HG03457 (cell line): ENCODE measurements around the gene ANO7.

Source experiments
- ATAC-seq: cut with Tn5 transposase; IDR thresholded peaks from one replicate; pipeline ENCODE4 v1.9.1; 2021; ENCODE audit warnings: moderate number of reproducible peaks; ENCODE audit not compliant: unreplicated experiment

Gene ANO7, protein sequence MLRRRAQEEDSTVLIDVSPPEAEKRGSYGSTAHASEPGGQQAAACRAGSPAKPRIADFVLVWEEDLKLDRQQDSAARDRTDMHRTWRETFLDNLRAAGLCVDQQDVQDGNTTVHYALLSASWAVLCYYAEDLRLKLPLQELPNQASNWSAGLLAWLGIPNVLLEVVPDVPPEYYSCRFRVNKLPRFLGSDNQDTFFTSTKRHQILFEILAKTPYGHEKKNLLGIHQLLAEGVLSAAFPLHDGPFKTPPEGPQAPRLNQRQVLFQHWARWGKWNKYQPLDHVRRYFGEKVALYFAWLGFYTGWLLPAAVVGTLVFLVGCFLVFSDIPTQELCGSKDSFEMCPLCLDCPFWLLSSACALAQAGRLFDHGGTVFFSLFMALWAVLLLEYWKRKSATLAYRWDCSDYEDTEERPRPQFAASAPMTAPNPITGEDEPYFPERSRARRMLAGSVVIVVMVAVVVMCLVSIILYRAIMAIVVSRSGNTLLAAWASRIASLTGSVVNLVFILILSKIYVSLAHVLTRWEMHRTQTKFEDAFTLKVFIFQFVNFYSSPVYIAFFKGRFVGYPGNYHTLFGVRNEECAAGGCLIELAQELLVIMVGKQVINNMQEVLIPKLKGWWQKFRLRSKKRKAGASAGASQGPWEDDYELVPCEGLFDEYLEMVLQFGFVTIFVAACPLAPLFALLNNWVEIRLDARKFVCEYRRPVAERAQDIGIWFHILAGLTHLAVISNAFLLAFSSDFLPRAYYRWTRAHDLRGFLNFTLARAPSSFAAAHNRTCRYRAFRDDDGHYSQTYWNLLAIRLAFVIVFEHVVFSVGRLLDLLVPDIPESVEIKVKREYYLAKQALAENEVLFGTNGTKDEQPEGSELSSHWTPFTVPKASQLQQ

DNA sequence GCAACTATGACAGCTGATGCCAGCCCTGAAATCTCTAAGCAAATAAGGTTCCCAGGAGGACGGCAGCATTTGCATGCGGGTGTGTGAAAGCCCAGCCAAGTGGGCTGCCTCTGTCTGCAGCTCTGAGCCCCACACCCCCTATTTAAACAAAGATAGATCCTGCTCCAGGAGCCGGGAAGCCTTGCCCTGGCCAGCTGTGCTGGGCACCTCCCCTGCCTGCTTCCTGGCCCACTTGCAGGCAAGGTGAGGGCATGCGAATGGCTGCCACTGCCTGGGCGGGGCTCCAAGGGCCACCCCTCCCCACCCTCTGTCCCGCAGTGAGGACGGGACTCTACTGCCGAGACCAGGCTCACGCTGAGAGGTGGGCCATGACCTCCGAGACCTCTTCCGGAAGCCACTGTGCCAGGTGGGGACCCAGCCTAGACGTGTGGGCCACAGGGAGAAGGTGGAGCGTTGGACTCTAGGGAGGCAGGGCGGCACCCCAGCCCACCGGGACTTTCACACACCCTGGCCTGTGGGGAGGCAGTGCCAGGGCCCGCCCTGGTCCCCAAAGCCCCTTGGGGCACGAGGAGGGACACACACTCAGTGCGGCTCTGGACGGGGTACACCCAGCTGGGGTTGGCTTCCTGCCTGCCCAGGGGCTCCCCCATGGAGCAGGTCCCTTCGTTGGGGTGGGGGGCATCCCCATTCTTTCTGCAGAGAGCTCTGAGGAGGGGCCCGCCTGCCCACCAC, at the start of gene ANO7:
ANO7 (plus strand) TSS at position 317 of the 732 bp plus-strand sequence. CDS start 1,387 bp downstream, outside the sequence.
- ATAC-seq: no peak

DNA sequence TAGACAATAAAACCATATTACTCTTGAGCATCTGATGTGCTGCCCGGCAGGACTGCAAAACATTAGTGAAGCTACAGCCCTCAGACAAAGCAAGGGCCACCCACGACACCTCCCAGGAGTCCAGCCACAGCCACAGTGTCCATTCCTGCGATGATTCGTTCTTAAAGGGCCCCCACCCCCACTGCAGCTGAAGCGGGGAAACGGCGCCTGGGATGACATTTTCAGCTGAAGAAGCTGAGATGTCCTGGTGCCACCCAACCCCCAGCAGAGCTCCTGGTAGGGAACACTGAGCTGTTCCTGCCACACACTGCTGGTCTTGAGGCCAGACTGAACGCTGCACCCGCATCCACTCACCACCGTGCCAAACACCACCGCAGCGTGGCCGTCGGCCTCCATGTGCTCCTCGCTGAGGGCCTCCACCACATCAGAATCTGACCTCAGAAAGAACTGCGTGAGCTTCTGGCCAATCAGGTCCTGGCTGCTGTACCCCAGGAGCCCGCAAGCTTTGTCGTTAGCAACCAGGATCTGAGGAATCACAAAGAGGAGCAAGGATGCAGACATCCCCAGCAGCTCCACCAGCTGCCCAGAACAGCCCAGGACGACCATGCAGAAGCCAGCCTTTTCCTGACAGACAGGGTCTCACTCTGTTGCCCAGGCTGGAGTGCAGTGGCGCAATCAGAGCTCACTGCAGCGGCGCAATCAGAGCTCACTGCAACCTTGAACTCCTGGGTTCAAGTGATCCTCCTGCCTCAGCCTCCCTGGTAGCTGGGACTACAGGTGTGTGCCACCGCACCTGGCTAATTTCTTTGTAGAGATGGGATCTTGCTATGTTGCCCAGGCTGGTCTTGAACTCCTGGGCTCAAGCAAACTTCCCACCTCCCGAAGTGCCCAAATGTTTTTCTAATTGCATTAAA, 48.7 kb upstream of the ANO7 start:
- ATAC-seq: no peak

DNA sequence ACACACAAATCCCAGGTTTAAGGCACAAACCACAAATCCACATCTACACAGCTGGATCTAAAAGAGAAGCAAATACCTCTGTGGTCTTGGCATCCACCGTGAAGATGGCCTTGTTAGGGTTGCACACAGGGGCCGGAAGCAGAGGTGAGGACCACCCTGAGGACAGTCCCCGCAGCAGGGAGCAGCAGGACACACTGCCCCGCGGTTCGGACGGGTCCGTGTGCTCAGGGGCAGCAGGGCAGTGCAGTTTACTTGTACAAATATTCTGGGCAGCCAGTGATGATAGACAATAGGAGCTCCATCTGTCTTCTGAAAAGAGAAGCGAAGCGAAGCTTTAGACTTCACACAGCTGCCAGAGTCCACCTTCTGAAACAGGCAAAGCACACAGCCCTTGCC, 48.0 kb upstream of the ANO7 start:
- no peak for ATAC-seq

DNA sequence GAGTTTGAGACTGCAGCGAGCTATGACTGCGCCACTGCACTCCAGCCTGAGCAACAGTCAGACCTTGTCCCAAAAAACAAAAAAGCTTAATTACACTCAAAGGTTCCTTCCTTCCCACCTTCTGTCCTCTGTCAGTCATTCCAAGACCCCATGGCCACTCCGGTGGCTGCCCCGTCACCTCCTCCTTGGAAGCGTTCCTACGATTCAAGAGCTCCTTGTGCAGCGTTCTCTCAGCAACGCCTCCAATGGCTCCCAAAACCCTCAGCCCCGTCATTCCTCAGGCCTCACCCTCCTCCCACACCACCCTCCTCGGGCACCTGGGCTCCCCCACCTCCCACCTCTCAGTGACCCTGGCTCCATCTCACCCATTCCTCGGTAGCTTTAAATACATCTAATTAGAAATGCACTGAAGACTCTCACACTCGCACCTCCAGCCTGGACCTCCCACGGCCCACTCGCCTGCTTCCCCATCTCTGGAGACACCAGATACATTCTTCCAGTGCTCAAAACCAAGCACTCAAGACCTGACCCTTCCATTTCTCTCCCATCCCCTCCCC, 47.2 kb upstream of the ANO7 start:
- no peak for ATAC-seq

DNA sequence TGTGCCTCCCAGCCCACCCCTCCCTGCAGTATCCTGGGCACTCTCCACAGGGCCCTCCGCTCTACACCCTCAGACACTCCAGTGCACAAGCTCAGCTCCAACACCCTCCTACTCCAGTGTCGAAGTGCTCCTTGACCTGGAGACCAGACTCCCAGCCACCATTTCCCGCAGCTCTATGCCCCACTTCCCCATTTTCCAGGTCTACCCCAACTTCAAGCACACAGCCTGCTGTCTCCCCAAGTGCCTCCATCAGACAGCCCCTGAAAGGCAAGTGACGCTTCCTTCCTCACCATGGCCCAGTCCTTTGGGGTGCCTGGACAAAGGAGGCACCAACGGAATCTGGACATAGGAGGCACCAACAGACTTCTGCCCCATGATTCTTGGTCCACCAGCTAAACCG, 46.4 kb upstream of the ANO7 start:
- ATAC-seq: no peak

DNA sequence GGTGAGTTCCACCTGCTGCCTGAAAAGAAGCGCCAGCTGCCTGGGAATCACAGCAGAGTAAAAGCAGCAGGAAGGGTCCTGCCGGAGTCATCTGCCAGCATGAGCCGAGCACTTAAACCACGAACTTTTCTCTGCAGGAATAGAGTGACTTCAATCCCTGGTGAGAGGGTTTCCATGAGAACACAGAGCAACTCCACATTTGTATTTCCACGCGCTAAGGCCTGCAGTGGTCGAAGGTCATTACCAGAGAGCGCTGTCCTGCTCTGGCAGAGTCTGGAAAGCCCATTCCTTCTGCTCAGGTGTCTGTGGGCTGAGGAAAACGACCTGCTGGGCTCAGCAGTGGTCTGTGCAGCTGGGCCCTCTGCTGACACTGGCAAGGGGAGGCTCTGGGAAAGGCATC, 45.9 kb upstream of the ANO7 start:
- no peak for ATAC-seq

DNA sequence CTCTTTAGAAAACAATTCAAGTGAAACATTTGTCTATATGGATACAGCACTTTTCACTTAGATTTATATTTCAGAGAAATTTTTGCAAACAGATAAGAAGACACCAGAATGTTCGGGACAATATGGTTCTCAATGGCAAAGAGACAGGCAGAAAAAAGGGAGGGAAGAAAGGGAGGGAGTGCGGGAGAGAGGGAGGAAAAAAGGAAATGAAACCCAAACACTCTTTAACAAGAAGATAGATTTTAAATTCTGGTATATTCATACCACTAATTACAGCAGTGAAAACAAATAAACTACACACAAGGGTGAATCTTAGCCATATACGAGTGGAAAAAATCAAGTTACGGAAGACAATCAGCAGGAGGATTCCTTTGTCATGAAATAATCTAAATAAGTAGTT, 42.2 kb upstream of the ANO7 start:
- no peak for ATAC-seq

DNA sequence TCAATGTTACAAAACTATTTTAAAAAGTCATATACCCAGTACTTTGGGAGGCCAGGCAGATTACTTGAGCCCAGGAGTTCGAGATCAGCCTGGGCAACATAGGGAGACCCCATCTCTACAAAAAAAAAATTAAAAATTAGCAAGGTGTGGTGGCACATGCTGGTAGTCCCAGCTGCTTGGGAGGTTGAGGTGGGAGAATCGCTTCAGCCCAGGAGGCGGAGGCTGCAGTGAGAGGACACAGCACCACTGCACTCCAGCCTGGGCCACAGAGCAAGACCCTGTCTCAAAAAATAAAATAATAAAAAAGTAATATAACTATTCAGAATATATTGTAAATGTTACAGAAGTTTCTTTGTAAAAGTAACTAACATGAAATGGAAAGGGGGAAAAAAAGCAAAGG, 41.1 kb upstream of the ANO7 start:
- no peak for ATAC-seq

DNA sequence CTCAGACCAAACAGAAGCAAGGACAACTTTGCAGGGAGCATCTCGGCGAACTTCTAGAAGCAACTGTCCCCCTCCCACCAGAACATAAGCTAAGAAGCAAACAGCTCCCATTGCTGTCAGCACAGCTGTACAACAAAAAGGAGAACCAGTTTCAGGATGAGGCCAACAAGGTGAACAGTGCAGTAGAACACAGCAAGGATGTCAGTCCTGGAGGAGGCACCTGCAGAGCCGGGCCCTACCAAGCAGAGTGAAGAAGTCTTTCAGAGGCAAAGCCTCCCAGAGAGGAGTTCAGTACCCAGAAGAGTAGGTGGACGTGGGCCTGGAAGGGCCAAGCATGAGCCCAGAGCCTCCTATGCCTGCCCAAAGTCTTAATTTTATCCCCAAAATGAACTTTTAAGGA, 40.2 kb upstream of the ANO7 start:
- no peak for ATAC-seq

DNA sequence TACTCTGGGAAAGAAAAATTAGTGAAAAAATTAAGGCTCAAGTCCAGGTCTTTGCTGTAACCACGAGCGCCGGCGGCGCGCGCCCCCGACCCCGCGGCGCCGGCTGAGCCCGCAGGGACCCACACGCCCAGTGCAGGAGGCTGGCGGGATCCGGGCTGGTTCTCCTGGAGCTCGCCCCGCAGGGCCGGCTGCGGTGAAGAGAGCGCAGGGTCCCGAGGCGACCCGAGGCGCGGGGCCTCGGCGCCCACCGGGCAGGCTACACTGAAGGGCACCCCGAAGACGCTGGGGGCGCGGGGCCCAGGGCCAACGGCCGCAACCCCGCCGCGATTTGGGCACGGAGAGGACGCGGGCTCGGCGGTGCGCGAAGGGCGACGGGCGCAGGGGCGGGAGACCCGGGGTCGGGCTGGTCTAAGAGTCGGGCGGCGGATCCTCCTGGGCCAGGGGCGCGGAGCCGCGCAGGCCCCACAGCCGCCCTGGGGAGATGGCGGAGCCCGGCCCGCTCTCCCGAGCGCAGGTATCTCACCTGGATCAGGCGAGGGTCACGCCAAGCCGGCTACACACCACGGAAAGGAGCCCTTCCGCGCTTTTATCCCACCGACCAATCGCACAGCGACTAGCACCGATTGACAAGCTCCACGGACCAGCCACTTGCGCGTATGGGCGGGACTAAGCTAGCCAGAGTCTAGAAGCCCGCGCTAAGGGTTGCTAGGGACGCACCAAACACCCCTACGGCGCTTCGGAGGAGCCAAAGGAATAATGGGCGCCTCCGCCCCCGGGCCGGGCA, 39.4 kb upstream of the ANO7 start, which contains the start of gene PASK:
PASK (minus strand) TSS at position 582 of the 784 bp plus-strand sequence. CDS start 6,440 bp downstream, outside the sequence.
- ATAC-seq: peak; percentile 56

DNA sequence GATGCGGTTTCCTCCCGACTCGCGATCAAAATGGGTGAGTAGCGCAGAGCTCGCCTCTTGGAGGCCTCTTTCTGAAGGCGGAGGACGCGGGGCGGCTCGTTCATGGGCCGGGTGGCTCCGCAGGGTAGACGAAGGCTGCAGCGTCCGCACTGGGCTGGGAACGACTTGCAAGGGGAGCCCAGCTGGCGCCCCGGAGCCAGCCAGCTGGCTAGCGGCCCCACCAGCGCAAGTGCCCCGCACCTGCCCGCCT, 38.9 kb upstream of the ANO7 start:
- ATAC-seq: peak; percentile 3

DNA sequence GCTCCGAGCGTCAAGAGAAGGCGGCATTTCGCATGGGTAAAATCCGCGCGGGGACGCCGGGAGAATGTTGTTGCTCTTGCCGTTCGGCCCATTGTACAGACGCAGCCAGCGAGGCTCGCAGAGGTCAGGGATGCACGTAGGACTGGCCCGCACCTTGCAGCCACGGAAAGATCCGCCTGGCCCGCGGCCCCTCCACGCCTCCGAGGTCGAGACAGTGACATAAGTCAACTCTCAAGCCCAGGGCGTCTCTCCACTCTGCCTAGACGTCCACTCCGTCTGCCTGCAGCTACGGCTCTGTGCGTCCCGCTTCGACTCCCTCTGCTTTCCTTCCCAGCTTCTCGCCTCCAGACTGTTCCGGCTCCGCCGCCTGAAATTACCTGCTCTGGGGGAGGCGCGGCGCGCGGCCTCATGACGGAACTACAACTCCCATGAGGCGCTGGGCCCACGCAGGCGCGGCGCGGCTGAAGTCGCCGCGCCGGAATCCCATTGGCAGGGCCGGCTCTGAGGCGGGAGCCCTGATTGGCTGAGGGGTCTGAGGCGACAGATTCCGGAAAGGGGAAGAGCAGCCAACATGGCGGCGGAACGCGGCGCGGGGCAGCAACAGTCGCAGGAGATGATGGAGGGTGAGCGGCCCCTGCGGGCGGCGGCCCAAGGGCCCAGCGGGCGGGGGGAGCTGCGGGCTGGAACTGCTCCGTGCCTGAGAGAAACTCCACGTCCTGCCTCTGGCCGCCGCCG, 38.4 kb upstream of the ANO7 start, which contains the start of gene PPP1R7:
PPP1R7 (plus strand) TSS at position 543 of the 735 bp plus-strand sequence; CDS start at position 572, 29 bp downstream.
- peak; percentile 62 for ATAC-seq

DNA sequence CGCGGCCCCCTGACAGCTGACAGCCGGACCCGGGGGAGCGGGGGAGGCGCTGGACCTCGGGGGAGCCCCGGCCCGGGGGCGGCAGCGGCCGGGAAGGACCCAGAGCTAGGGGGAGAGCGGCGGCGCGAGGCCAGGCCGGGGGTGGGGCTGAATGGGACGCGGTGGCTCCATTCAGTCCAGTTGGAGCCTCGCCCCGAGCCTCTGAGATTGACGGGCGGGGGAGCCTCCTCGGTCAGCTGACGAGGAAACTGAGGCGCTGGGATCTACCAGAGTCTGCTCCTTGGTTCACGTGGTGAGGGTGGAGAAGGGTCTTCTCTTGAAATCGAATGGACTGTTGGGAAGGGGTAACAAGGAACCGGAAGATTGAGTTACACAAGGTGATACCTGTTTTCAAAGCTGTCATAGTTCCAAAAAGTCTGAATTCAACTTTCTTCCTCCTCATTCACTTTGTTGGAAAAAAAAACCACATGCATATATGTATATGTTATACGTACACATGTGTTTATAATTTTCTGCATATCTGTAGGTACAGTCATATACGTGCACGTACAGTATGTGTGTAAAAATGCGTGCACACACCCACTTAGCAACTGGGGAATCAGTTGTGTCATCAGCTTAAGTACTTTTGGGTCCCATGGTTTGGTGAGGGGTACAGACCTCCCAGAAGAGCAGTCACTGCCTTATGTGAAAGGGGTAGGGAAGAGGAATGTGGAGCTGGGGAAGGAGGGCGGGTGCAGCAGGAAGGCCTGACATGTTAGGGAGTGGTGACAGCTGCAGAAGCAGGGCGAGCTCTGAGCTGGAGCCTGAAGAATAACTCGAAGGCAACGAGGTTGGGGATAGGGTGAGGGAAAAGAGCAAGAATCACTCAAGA, 37.6 kb upstream of the ANO7 start:
- ATAC-seq: no peak

DNA sequence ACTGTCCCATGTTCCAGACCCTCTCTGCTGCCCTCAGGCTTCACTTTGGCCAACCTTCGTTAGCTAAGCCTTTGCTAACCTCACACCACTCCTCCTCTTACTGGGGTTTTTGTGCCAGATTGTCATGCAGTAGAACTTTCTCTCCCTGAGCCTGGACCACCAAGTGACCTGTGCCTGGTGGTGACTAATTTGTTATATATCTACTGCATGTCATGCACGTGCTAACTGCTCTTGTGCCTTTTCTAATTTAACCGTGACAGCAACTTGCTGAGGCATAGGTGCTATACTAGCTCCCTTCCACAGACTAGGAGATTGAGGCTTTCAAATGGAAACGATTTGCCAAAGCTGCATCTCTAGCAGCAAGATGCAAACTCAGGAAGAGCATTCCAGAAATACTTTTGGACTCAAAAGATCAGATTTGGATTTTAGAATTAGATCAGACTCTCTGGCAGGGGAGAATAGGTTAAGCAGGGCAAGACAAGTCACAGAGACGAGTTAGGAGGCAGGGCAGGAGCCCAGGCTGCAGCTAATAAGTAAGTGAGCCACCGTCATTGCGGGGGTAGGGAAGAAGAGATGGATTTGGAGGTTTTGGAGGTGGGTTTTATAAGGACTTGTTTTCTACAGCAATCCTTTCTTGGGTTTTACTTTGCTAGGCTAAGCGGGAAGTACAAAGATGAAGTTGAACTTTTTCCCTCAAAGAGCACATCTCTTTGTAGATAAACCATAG, 36.4 kb upstream of the ANO7 start:
- no peak for ATAC-seq

DNA sequence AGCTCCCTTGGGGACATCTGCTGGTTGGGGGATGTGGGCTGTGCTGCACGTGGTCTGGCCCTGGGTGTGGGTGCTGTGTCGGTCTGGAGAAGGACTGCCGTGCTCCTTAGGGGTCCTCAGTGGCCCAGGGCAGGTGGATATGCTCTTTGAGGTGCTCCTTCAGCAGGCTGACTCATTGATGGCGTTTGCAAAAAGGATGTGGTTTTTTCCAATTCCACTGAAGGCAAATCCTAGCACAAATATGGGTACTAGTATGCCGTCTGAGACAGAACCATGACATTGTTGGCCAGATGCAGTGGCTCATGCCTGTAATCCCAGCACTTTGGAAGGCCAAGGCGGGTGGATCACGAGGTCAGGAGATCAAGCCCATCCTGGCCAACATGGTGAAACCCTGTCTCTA, 34.9 kb upstream of the ANO7 start:
- no peak for ATAC-seq

DNA sequence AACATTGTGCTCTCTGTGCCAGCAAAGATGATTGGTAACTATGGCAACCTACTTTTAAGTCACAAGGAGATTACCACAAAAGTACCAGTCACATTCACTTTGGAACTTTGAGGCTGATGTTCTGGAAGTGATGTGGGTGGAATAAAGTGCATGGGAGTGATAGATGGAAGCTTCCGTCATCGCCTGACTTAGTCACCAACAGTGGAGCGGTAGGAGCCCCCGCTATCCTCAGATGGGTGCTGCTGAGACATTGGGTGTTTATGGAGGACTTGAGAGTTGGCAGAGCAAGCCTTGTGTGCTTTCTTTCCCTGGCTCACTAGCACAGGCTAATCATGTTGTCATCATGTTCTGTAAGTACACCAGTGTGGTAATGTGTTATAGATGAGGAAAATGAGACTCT, 33.6 kb upstream of the ANO7 start:
- no peak for ATAC-seq

DNA sequence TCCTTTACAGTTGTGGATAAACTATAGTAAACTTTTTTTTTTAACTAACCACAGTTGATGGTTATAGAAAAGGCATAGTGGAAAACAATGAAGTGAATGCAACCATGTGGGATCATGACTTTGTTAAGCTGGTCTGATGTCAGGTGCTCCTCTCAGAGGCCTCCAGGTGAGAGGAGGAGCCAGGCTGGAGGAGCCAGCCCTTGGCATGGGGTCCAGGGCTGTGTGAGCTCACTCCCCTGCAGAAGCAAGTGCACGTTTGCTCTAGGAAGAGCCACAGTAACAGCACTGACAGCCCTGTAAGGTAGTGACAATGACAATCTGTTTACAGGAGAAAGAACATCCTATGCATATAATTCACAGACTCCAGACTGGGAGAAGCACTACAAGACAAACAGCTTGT, 32.5 kb upstream of the ANO7 start:
- no peak for ATAC-seq
